PC-9 (cell line): Measurements from ENCODE around the gene PCDHB11.
"Not testable (repeated sequence)": the region's sequence is repeated elsewhere in the genome, so short reads cannot be mapped to it uniquely, and the experiment has no call there.

ENCODE experiments used
- EZH2 ChIP-seq: fragments of 200-600 bp; sonication (generic); IDR thresholded peaks from 2 replicates; pipeline ENCODE4 v1.8.0; 2017; ENCODE audit warnings: antibody characterized with exemption, low read depth
- TF ChIP-seq, protein P1 (sequence below): fragments of 200-600 bp; sonication (generic); conservative IDR thresholded peaks from 2 replicates; pipeline ENCODE4 v1.6.1; 2017; ENCODE audit warnings: mixed run types, antibody characterized with exemption, mild to moderate bottlenecking, moderate library complexity

DNA sequence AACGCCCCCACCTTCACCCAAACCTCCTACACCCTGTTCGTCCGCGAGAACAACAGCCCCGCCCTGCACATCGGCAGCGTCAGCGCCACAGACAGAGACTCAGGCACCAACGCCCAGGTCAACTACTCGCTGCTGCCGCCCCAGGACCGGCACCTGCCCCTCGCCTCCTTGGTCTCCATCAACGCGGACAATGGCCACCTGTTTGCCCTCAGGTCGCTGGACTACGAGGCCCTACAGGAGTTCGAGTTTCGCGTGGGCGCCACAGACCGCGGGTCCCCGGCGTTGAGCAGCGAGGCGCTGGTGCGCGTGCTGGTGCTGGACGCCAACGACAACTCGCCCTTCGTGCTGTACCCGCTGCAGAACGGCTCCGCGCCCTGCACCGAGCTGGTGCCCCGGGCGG, 25.4 kb downstream of the PCDHB11 start:
- TF ChIP-seq, protein P1, sequence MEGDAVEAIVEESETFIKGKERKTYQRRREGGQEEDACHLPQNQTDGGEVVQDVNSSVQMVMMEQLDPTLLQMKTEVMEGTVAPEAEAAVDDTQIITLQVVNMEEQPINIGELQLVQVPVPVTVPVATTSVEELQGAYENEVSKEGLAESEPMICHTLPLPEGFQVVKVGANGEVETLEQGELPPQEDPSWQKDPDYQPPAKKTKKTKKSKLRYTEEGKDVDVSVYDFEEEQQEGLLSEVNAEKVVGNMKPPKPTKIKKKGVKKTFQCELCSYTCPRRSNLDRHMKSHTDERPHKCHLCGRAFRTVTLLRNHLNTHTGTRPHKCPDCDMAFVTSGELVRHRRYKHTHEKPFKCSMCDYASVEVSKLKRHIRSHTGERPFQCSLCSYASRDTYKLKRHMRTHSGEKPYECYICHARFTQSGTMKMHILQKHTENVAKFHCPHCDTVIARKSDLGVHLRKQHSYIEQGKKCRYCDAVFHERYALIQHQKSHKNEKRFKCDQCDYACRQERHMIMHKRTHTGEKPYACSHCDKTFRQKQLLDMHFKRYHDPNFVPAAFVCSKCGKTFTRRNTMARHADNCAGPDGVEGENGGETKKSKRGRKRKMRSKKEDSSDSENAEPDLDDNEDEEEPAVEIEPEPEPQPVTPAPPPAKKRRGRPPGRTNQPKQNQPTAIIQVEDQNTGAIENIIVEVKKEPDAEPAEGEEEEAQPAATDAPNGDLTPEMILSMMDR, result not testable (repeated sequence)
- TF ChIP-seq EZH2, result not testable (repeated sequence)
